OCI-LY1 (cell line): Measurements from ENCODE around the gene ZDHHC11B.
"Not testable (repeated sequence)": the region's sequence is repeated elsewhere in the genome, so short reads cannot be mapped to it uniquely, and the experiment has no call there.

Experiments
- H2AFZ ChIP-seq: fragments of 200-600 bp; sonication (generic), shearing (Covaris generic); 2 replicates; pipeline ENCODE4 v1.6.0; 2014; ENCODE audit warnings: antibody characterized with exemption, mild to moderate bottlenecking, low read length
- H3F3A ChIP-seq: fragments of 200-600 bp; sonication (generic), shearing (Covaris generic); 2 replicates; pipeline ENCODE4 v1.6.0; 2014; ENCODE audit warnings: mild to moderate bottlenecking, antibody characterized with exemption, low read length, moderate library complexity; ENCODE audit not compliant: insufficient read depth
- H3K27ac ChIP-seq: fragments of 200-600 bp; sonication (generic); 2 replicates; pipeline ENCODE4 v1.5.1; 2014; ENCODE audit warnings: low read length, mixed run types, mild to moderate bottlenecking, low read depth; ENCODE audit not compliant: poor library complexity, severe bottlenecking
- H3K27me3 ChIP-seq: fragments of 200-600 bp; sonication (generic); 2 replicates; pipeline ENCODE4 v1.6.0; 2014; ENCODE audit warnings: antibody characterized with exemption, mild to moderate bottlenecking, low read length, moderate library complexity; ENCODE audit not compliant: insufficient read depth
- H3K36me3 ChIP-seq: fragments of 200-600 bp; sonication (generic); 2 replicates; pipeline ENCODE4 v1.6.1; 2014; ENCODE audit warnings: mild to moderate bottlenecking, antibody characterized with exemption, low read length, moderate library complexity, mixed read lengths; ENCODE audit not compliant: insufficient read depth
- H3K4me1 ChIP-seq: fragments of 200-600 bp; sonication (generic); 2 replicates; pipeline ENCODE4 v1.5.1; 2014; ENCODE audit warnings: mild to moderate bottlenecking, low read length, moderate library complexity; ENCODE audit not compliant: insufficient read depth, severe bottlenecking
- H3K4me2 ChIP-seq: fragments of 200-600 bp; sonication (generic), shearing (Covaris generic); 2 replicates; pipeline ENCODE4 v1.6.1; 2014; ENCODE audit warnings: low read length
- H3K4me3 ChIP-seq: fragments of 200-600 bp; sonication (generic); 2 replicates; pipeline ENCODE4 v1.5.1; 2014; ENCODE audit warnings: low read length, low read depth, mild to moderate bottlenecking, mixed read lengths; ENCODE audit not compliant: poor library complexity, severe bottlenecking
- H3K79me2 ChIP-seq: fragments of 200-600 bp; shearing (Covaris generic); 2 replicates; pipeline ENCODE4 v1.6.1; 2016; ENCODE audit warnings: mixed run types, low read length, mixed read lengths; ENCODE audit not compliant: insufficient read depth
- H3K9ac ChIP-seq: fragments of 200-600 bp; sonication (generic), shearing (Covaris generic); 2 replicates; pipeline ENCODE4 v1.6.1; 2014; ENCODE audit warnings: mild to moderate bottlenecking, low read length, mixed read lengths
- H3K9me2 ChIP-seq: fragments of 200-600 bp; sonication (generic), shearing (Covaris generic); 2 replicates; pipeline ENCODE4 v1.6.1; 2014; ENCODE audit warnings: low read depth, mild to moderate bottlenecking, low read length, mixed read lengths
- H3K9me3 ChIP-seq: fragments of 200-600 bp; shearing (Covaris generic); 2 replicates; pipeline ENCODE4 v1.6.1; 2014; ENCODE audit warnings: low read length, mixed read lengths
- H4K20me1 ChIP-seq: fragments of 200-600 bp; sonication (generic), shearing (Covaris generic); 2 replicates; pipeline ENCODE4 v1.6.0; 2016; ENCODE audit warnings: mild to moderate bottlenecking, low read length; ENCODE audit not compliant: insufficient read depth
- EZH2 ChIP-seq: fragments of 200-600 bp; sonication (generic), shearing (Covaris generic); IDR thresholded peaks from 2 replicates; pipeline ENCODE4 v1.8.0; 2017; ENCODE audit warnings: borderline replicate concordance, mixed run types, mild to moderate bottlenecking, antibody characterized with exemption, low read length, moderate library complexity, mixed read lengths
- TF ChIP-seq, protein P1 (sequence below): fragments of 200-600 bp; sonication (generic), shearing (Covaris generic); IDR thresholded peaks from 2 replicates; pipeline ENCODE4 v1.5.1; 2017; ENCODE audit warnings: mild to moderate bottlenecking, antibody characterized with exemption, low read length, moderate library complexity, mixed read lengths

The ZDHHC11B gene

DNA sequence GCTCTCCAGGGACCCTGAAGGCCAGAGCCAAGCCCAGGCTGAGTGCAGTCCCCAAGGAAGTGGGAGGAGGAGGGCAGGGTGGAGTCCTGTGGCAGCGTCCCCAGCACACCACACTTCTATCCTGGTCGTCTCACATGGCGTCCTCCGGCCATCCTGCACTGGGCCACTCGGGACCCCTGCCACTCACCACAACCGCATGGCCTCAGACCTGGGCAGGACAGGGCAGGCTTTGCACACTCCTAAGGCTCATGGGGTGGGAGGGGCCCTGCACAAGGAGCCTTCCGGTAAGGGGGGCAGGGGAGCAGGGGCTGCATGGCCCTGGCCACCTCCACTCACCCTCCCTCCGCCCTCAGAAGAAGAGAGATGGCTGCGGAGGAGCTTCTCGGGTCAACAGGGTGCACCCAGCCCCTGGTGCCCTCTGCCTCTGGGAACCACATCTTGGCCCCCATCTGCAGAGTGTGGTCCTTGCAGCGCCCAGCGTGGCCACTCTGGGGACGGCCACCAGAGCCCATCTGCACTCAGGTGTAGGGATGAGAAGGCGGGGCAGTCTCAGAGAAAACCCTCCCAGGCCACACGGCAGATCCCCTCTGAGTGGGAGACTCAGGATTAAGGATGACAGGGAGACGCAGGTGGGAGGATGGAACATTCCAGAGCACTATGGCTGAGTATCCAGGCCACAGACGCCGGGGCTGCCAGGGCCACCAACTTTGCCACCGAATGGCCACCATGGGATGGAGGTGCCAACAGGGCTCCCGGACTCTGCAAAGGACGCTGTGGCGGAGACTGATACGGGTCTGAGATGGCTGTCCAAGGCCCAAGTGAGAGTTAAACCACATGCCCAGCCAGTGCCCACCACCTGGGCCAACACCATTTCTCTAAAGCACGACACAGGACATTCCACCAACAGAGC lies 99.0 kb downstream of the ZDHHC11B start:
- H4K20me1 ChIP-seq: no peaks in the 10 kb centered on the region
- no peaks in the 10 kb centered on the region for H3K9me2 ChIP-seq
- H3K9ac ChIP-seq: no peak overlapping the region
- H3K36me3 ChIP-seq: no peaks in the 10 kb centered on the region
- no peaks in the 10 kb centered on the region for H3K27me3 ChIP-seq
- H3K4me1 ChIP-seq: no peaks in the 10 kb centered on the region
- no peak overlapping the region for H3K27ac ChIP-seq
- no peak for TF ChIP-seq EZH2
- TF ChIP-seq, protein P1, sequence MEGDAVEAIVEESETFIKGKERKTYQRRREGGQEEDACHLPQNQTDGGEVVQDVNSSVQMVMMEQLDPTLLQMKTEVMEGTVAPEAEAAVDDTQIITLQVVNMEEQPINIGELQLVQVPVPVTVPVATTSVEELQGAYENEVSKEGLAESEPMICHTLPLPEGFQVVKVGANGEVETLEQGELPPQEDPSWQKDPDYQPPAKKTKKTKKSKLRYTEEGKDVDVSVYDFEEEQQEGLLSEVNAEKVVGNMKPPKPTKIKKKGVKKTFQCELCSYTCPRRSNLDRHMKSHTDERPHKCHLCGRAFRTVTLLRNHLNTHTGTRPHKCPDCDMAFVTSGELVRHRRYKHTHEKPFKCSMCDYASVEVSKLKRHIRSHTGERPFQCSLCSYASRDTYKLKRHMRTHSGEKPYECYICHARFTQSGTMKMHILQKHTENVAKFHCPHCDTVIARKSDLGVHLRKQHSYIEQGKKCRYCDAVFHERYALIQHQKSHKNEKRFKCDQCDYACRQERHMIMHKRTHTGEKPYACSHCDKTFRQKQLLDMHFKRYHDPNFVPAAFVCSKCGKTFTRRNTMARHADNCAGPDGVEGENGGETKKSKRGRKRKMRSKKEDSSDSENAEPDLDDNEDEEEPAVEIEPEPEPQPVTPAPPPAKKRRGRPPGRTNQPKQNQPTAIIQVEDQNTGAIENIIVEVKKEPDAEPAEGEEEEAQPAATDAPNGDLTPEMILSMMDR: no peak
- no peaks in the 10 kb centered on the region for H3F3A ChIP-seq
- no peaks in the 10 kb centered on the region for H3K79me2 ChIP-seq
- no peak overlapping the region for H3K4me2 ChIP-seq
- H3K9me3 ChIP-seq: no peaks in the 10 kb centered on the region
- H2AFZ ChIP-seq: no peak overlapping the region
- H3K4me3 ChIP-seq: no peak overlapping the region

DNA sequence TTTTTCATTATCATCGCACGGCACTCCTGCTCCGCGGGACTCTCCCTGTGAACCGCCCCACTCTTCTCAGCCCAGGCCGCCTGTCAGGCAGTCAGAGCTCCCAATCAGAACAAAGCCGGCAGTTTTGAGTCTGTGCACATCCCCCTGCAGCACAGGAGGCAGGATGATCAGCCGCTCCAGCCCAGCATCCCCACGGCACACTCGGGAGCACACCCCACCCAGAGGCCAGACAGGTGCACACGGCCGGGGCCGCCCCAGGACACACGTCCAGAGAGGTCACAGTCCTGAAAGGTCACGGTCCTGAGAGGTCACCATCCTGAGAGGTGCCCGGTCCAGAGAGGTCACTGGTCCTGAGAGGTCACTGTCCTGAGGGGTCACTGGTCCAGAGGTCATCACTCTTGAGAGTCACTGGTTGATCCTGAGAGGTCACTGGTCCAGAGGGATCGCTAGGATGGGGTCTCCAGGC lies 99.7 kb downstream of the ZDHHC11B start:
- no peak overlapping the region for H3K4me2 ChIP-seq

DNA sequence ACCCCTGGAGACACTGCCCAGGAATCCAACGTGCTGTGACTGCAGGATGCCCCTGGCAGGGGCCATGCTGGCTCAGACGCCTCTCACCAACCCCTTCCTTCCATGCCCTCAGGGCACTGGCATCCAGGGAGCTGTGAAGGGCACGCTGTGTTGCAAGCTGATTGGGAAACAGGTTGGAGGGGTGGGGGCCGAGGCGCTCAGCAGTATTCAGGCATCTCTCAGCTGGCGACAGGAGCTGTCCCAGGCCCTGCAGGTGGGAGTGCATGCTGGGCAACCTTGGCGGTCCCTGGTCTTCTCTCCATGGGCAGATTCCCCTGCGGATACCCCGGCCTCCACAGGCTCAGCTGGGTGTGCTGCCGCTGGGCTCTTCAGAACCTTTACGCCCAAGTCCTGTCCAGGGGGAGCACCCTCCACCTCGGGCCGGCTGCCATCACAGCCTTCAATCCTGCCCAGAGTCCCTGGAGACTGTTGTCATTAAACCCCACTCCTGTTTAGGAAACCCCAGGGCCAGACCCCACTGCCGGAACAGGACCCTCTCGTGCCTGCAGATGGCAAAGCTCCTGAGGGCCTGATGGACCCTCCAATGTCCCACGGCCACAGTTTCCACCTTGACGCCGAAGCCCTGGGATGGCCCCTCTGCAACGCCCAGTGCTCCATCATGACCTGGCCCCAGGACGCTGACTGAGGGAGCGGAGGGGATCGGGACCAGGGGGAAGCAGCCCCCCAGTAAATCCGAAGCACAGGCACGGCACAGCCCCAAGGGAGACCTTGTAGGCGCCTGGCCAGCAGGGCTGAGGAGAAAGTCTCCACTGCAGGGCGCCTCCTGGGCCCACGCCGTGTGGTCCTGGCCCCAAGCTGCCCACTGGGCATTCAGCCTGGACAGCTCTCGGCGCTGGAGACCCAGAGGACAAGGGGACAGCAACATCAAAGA lies 100.7 kb downstream of the ZDHHC11B start:
- Histone ChIP-seq H3K9ac (no peak overlapping the region), H3K27me3 (no peaks in the 10 kb centered on the region), H3K27ac (no peak overlapping the region), H3K9me3 (no peaks in the 10 kb centered on the region), H3K36me3 (no peaks in the 10 kb centered on the region), H3K79me2 (no peaks in the 10 kb centered on the region), H4K20me1 (no peaks in the 10 kb centered on the region), H3F3A (no peaks in the 10 kb centered on the region), H3K9me2 (no peaks in the 10 kb centered on the region), H3K4me1 (no peaks in the 10 kb centered on the region), H2AFZ (no peak overlapping the region), H3K4me3 (no peak overlapping the region), H3K4me2 (no peak overlapping the region)
- TF ChIP-seq EZH2: no peak
- TF ChIP-seq, protein P1: no peak

More for the DNA sequence above, 99.7 kb downstream of the ZDHHC11B start:
- TF ChIP-seq, protein P1: no peak
- no peak for TF ChIP-seq EZH2
- Histone ChIP-seq H2AFZ (no peak overlapping the region), H3K4me3 (no peak overlapping the region), H3K79me2 (no peaks in the 10 kb centered on the region), H3K4me1 (no peaks in the 10 kb centered on the region), H3K9me3 (no peaks in the 10 kb centered on the region), H3F3A (no peaks in the 10 kb centered on the region), H3K9me2 (no peaks in the 10 kb centered on the region), H3K36me3 (no peaks in the 10 kb centered on the region), H3K9ac (no peak overlapping the region), H3K27ac (no peak overlapping the region), H3K27me3 (no peaks in the 10 kb centered on the region), H4K20me1 (no peaks in the 10 kb centered on the region)

DNA sequence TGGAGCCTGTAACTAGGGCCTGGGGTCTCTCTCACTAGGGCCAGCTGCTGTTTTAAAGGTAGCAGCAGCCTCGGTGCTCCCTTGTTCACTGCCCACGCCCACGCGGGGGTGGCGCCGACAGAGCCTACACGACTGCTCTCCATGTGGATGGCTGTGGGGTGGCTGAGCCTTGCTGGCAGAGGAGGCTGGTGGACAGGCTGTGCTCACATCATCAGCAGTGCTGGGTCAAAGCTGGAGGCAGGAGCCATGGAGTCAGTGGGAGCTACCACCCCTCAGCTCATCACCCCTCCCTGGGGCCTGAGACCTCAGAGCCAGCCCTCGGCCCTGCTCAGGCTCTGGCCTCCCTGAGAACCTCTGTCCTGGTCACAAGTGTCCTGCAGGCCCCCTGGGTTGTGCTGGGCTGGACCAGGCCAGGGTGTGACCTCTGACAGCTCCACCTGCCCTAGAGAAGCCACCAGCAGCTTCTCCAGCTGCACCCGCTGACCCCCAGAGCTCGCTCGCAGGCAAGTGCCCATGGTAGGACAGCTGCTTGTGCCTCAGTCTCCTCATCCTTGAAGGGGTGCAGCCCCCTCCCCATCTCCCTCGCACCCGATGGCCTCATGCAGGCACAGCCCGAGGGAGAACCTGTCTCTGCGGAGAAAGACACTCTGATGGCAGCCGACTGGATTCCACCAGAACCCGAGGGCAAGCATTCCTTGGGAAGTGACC lies 101.7 kb downstream of the ZDHHC11B start:
- not testable (repeated sequence) for H3K4me1 ChIP-seq

More for the DNA sequence above, 101.7 kb downstream of the ZDHHC11B start:
- not testable (repeated sequence) for H3K4me2 ChIP-seq, H3F3A ChIP-seq, H3K27me3 ChIP-seq, H3K27ac ChIP-seq, H3K4me3 ChIP-seq, H3K79me2 ChIP-seq, H3K9ac ChIP-seq, H2AFZ ChIP-seq, H3K36me3 ChIP-seq, H3K9me3 ChIP-seq, H4K20me1 ChIP-seq, H3K9me2 ChIP-seq
